Suprapubic skin (tissue), 4 donors: ENCODE results near the gene RTN4R.

Source experiments
- EP300 ChIP-seq: sonication (generic); formaldehyde crosslinking; IDR thresholded peaks from one replicate; pipeline ENCODE4 v1.6.1; 2017; ENCODE audit warnings: antibody characterized with exemption
- POLR2A ChIP-seq, 2 donors: fragments of 450-650 bp; IDR thresholded peaks; one replicate each; pipeline ENCODE4 v1.6.1; 2017; ENCODE audit warnings: antibody characterized with exemption in 2 of 2, mild to moderate bottlenecking in 2 of 2, moderate library complexity in 2 of 2
- POLR2AphosphoS5 ChIP-seq, 3 donors: sonication (generic); formaldehyde crosslinking; IDR thresholded peaks; one replicate each; pipeline ENCODE4 v1.6.1; 2017; ENCODE audit warnings: antibody characterized with exemption in 3 of 3
- TF ChIP-seq, protein P1 (sequence below), 2 donors: fragments of 200-600 bp in 1 of 2; fragments of 450-650 bp in 1 of 2; sonication (generic) in 1 of 2; IDR thresholded peaks; one replicate each; pipeline ENCODE4 v1.5.1; 2016 to 2019; ENCODE audit warnings: antibody characterized with exemption in 2 of 2, mild to moderate bottlenecking in 1 of 2, moderate library complexity in 1 of 2

- TF ChIP-seq, protein P1, sequence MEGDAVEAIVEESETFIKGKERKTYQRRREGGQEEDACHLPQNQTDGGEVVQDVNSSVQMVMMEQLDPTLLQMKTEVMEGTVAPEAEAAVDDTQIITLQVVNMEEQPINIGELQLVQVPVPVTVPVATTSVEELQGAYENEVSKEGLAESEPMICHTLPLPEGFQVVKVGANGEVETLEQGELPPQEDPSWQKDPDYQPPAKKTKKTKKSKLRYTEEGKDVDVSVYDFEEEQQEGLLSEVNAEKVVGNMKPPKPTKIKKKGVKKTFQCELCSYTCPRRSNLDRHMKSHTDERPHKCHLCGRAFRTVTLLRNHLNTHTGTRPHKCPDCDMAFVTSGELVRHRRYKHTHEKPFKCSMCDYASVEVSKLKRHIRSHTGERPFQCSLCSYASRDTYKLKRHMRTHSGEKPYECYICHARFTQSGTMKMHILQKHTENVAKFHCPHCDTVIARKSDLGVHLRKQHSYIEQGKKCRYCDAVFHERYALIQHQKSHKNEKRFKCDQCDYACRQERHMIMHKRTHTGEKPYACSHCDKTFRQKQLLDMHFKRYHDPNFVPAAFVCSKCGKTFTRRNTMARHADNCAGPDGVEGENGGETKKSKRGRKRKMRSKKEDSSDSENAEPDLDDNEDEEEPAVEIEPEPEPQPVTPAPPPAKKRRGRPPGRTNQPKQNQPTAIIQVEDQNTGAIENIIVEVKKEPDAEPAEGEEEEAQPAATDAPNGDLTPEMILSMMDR (IDR thresholded peaks at IDR 0.05), result no peak
- no peak for TF ChIP-seq POLR2A (IDR thresholded peaks at IDR 0.05)
- no peak for TF ChIP-seq POLR2AphosphoS5 (IDR thresholded peaks at IDR 0.05)
- no peak for TF ChIP-seq EP300
Measured at GRCh38 chr22:20251491-20251890, 16.6 kb downstream of the RTN4R start.
